HG03575 (cell line): Measurements from ENCODE around the gene WNT7A.
"Not testable (repeated sequence)": the region's sequence is repeated elsewhere in the genome, so short reads cannot be mapped to it uniquely, and the experiment has no call there.

ENCODE experiments used
- ATAC-seq: cut with Tn5 transposase; IDR thresholded peaks from one replicate; pipeline ENCODE4 v1.9.1; 2021; ENCODE audit not compliant: unreplicated experiment, insufficient number of reproducible peaks, low FRiP score; ENCODE audit errors: extremely low read depth

The WNT7A gene

DNA sequence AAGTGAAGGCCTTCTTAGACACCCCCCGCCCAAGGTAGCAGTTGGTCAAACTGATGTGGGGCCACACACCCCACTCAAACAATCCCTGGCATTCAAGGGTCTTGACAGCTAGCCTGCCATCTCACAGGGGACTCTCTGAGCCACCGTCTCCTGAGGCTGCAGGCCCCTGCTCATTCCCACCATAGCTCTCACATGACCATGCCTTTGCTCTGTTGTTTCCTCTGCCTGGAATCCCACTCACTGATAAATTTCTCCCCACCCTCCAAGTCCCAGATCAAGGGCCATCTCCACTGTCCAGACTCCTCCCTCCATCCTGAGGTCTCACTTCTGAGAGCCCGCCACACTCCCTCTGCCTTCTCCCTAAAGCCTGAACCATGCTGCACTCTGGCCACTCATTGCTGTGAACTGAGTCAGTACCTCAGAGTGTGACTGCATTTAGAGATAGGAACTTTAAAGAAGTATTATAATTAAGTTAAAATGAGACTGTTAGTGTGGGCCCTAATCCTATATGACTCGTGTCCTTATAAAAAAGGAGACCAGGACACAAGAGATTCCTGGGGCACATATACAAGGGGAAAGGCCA, 10.0 kb downstream of the WNT7A start:
- no peak for ATAC-seq

DNA sequence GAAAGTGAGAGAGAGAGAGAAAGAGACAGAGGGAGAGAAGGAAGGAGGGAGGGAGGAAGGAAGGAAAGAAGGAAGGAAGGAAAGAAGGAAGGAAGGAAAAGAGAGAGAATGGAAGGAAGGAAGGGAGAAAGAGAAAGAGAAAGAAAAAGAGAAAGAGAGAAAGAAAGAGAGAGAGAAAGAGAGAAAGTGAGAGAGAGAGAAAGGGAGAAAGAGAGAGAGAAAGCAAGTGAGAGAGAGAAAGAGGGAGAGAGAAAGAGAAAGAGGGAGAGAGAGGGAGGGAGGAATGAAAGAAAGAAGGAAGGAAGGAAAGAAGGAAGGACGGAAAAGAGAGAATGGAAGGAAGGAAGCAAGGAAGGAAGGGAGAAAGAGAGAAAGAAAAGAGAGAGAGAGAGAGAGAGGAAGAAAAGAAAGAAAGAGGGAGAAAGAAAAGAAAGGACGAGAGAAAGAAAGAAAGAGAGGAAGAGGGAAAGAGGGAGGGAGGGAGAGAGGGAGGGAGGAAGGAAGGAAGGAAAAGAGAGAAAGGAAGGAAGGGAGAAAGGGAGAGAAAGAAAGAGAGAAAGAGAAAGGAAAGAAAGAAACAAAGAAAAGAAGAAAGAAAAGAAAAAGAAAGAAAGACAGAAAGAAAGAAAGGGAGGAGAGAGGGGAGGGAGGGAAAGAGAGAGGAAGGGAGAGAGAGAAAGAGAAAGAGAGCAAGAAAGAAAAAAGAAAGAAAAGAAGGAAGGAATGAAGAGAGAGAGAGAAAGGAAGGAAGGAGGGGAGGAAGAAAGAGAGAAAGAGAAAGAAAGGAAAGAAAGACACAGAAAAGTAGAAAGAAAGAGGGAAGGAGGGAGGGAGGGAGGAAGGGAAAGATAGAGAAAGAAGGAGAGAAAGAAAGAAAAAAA, 10.8 kb downstream of the WNT7A start:
- ATAC-seq = no peak

DNA sequence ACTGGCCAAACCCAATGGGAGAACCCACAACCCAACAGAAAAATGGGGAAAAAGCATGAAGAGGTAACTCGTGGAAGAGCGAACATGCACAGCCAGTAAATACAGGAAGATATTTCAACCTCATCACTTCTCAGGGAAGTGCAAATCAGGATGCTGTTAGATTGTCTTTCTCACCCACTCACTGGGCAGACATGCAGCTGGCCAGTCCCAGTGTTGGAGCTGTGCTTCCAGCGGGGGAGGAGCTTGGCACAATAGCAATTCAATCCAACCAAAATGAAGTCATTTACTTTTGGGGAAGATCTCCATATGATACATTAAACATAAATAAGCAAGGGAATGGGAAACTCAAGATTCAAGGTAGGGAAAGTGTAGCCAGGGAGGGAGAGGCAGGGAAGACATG, 12.1 kb downstream of the WNT7A start:
- no peak for ATAC-seq

GRCh38 chr3:13866041-13866965, 13.6 kb downstream of the WNT7A start:
- no peak for ATAC-seq

GRCh38 chr3:13865581-13865980, 14.3 kb downstream of the WNT7A start:
- no peak for ATAC-seq

DNA sequence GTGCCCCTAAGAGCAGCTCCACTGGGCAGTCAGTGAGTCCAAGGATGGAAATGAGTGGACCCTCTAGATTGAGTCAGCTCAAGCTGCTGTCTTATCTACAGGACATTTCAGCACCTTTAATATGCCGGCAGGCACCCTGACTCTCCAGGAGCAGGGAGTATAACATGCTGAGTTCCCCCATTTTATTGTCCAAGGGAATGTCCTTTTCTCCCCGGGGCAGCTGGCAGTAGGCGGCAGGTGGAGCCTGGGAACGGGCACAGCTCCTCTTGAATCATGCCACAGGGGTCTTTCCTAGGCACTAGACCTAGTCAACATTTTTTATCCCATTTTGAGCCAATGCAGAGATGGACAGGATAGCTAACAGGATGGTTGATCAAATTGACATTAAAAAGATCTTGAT, 14.8 kb downstream of the WNT7A start:
- ATAC-seq = no peak

DNA sequence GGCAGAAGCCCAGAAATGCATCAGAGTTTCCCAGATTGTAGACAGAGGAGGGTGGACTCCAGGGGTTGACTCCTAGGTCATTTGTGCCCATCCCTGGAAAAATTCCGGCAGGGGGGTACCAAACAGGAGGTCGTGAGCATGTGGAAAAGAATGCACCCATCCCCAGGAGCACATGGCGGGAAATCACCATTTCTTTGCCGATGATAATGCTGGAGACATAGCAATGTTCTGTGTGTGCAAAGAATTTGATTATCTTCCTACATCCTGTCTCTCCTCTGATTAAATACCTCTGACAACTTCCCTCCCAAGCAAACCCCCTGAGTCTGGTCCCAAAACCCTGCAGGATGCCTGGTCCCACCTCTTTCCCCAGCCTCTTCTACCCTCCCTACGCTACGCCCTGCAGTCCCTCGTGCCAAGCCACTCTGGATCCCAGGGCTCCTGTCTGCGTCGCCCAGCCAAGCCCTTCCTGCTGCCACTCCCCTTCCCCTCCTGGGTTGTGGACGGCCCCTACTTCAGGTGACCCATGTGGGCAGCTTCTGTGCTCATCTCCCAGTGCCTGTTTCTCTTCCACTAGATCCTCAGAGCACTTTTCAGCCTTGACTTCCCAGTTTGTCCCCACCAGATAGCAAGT, 15.8 kb downstream of the WNT7A start:
- no peak for ATAC-seq

DNA sequence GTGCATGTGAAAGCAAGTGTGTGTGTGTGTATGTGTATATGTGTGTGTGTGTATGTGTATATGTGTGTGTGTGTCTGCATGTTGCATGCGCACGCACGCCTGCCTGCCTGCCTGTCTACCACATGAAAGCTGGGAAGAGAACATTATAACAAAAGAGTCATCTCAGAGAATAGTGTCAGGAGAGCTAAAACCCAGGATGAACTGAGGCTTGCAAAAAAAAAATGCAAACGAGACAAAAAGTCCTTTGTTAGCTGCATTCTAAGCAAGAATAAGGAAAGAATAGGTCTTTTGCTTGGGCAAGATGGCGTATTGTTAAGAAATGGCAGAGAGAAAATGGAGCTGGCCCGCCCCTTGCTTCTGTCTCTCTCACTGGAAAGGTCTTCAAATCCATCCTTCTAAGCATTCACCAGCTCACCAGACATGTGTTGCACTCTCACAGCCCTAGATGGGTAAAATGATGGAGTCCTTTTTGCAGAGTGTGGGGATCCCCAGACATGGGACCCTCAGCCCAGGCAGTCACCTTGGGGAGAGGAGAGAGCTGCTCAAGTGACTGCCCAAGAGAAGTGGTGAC, 16.4 kb downstream of the WNT7A start:
- ATAC-seq = no peak

- ATAC-seq = no peak
These were observed 18.4 kb downstream of the WNT7A start for GRCh38 chr3:13861461-13861860.

GRCh38 chr3:13860001-13860400, 19.9 kb downstream of the WNT7A start:
- ATAC-seq = no peak

DNA sequence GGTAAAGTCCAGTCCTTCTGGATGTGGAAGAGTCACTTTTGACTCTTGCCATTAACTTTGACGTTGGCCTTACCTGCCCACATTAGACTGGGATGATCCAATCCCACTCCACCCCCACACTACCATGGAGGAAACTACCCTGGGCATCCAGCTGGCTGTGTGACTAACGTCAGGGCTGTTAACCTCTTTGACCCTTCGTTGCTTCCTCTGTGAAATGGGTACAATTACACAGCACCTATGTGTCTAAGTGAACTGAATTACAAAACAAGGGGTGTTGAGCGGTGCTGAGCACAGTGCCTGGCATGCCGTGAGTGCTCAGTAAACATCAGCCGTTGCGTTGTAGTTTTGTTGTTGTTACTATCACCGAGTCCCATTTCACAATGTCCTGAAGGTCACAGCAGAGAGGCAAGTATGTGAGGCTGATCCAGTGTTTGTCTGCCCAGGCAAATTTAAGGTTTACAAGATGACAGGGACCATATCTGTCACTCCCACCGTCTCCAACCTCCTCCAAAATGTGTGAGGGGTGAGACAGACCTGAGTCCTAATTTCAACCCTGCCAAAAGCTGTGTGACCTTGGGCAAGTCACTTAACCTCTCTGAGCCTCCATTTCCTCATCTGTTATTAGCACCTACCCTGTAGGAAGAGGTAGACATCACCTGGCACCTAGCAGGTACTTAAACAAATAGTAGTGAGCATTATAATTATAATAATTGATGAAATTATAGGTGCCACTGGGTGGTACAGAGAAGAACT, 20.9 kb downstream of the WNT7A start:
- no peak for ATAC-seq

GRCh38 chr3:13857702-13858380, 22.0 kb downstream of the WNT7A start:
- ATAC-seq = no peak

GRCh38 chr3:13856628-13857027, 23.2 kb downstream of the WNT7A start:
- ATAC-seq = not testable (repeated sequence)

- ATAC-seq = no peak
These were observed 23.9 kb downstream of the WNT7A start for GRCh38 chr3:13856006-13856405.

DNA sequence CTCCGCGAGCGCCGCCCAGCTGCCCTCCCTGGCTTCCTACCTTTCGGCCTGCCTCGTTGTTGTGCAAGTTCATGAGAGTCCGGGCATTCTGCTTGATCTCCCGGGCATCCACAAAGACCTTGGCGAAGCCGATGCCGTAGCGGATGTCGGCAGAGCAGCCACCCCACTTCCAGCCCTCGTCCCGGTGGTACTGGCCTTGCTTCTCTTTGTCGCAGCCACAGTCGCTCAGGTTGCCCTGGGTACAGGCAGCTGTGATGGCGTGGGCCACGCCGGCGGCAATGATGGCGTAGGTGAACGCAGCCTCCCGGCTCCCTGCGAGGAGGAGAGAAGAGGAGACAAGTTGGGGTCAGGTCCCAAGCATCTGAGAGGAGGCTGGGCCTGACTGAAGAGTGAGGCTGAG, 25.4 kb downstream of the WNT7A start:
- no peak for ATAC-seq

- no peak for ATAC-seq
These were observed 25.9 kb downstream of the WNT7A start for GRCh38 chr3:13853978-13854296.

GRCh38 chr3:13853256-13853977, 26.5 kb downstream of the WNT7A start:
- no peak for ATAC-seq
